Right lung (tissue), 10 donors: ENCODE results near the gene TRIM32. TPM values are rescaled to one million over a fixed set of nuclear protein-coding genes. Genes with fewer than 3 reads are reported as not detected.

Experiments
- DNase-seq, 2 donors: peaks; one replicate each; pipeline ENCODE4 v3.0.0-alpha.2; 2013
- long read RNA-seq, 8 donors: transcript quantifications; one replicate each; lab custom pipeline, GENCODE V29; 2026
- polyA plus RNA-seq, 5 donors: library from polyadenylated mRNA; unstranded; fragments of 120-200 nt; gene quantifications; one replicate each; pipeline versions ENCODE4 v1.2.1 to v1.2.3, GENCODE V29; 2013; ENCODE audit warnings: inconsistent platforms in 1 of 5, low replicate concordance in 1 of 5; ENCODE audit not compliant: insufficient read length in 5 of 5, insufficient read depth in 1 of 5

TRIM32 gene, protein sequence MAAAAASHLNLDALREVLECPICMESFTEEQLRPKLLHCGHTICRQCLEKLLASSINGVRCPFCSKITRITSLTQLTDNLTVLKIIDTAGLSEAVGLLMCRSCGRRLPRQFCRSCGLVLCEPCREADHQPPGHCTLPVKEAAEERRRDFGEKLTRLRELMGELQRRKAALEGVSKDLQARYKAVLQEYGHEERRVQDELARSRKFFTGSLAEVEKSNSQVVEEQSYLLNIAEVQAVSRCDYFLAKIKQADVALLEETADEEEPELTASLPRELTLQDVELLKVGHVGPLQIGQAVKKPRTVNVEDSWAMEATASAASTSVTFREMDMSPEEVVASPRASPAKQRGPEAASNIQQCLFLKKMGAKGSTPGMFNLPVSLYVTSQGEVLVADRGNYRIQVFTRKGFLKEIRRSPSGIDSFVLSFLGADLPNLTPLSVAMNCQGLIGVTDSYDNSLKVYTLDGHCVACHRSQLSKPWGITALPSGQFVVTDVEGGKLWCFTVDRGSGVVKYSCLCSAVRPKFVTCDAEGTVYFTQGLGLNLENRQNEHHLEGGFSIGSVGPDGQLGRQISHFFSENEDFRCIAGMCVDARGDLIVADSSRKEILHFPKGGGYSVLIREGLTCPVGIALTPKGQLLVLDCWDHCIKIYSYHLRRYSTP
- polyA plus RNA-seq = 10 to 100 TPM; 18.8 to 24.8 (median 22.0) TPM
- long read RNA-seq, donor 1, transcript TRIM32-201 (2 exons, 3,688 nt) = major isoform, 9 of 13 reads
- long read RNA-seq, donor 1, partial matches to known transcripts = 0 of 13 reads
- long read RNA-seq, donor 1, other reads (novel, unspliced or antisense) = 0 of 13 reads
- long read RNA-seq, donor 2, transcript TRIM32-203 (2 exons, 3,717 nt) = major isoform, 8 of 11 reads
- long read RNA-seq, donor 2, partial matches to known transcripts = 0 of 11 reads
- long read RNA-seq, donor 2, other reads (novel, unspliced or antisense) = 0 of 11 reads
- long read RNA-seq, donor 3, transcript TRIM32-201 (2 exons, 3,688 nt) = major isoform, 5 of 7 reads
- long read RNA-seq, donor 3, partial matches to known transcripts = 0 of 7 reads
- long read RNA-seq, donor 3, other reads (novel, unspliced or antisense) = 0 of 7 reads
- long read RNA-seq, donor 4, partial matches to known transcripts = 0 of 5 reads
- long read RNA-seq, donor 4, other reads (novel, unspliced or antisense) = 0 of 5 reads
- long read RNA-seq, donor 5, transcript TRIM32-201 (2 exons, 3,688 nt) = major isoform, 9 of 15 reads
- long read RNA-seq, donor 5, transcript TRIM32-203 (2 exons, 3,717 nt) = minor isoform, 6 of 15 reads
- long read RNA-seq, donor 5, partial matches to known transcripts = 0 of 15 reads
- long read RNA-seq, donor 5, other reads (novel, unspliced or antisense) = 0 of 15 reads
- long read RNA-seq, donor 6, transcript TRIM32-203 (2 exons, 3,717 nt) = major isoform, 7 of 9 reads
- long read RNA-seq, donor 6, partial matches to known transcripts = 0 of 9 reads
- long read RNA-seq, donor 6, other reads (novel, unspliced or antisense) = 0 of 9 reads
- long read RNA-seq, donor 7, transcript TRIM32-201 (2 exons, 3,688 nt) = major isoform, 5 of 9 reads
- long read RNA-seq, donor 7, partial matches to known transcripts = 0 of 9 reads
- long read RNA-seq, donor 7, other reads (novel, unspliced or antisense) = 0 of 9 reads
- long read RNA-seq, donor 8, partial matches to known transcripts = 0 of 3 reads
- long read RNA-seq, donor 8, other reads (novel, unspliced or antisense) = 0 of 3 reads

DNA sequence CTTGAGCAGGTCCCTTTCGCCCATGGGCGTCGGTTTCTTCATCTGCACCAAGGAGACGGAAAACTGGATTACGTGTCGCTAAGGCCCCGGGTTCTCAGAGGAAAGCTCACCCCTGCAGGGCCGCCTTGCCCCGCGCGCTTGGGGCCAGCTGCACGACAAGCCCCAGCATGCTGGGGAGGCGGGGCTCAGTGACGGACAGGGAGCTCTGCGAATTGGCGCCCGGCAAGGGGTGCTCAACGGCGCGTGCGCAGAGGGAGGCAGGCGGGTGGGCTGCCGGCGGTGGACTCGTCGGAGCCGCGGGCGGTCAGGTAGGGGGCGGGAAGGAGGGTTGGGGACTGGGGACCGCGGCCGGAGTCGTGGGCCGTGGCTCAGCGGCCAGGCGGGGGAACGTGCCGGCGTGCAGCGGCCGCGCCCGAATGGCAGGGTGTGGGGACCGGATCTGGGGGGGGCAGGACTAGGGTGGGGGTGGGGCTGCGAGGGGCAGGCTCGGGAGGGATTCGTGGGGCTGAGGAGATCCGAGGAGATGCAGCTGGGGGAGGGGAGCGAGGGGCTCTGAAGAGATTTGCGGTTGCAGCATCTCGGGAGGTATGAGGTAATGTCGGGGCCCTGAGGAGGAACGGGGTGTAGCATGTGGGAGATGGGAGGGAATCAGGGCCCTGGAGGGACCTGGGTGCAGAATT lies at the start of gene TRIM32:
Gene TRIM32 (plus strand): TSS at position 232 of the 680 bp plus-strand sequence. CDS start 10,438 bp downstream, outside the sequence.
- DNase-seq = peak; percentile 89 to 91

GRCh38 chr9:116639251-116639741 lies 47.8 kb upstream of the TRIM32 start:
- DNase-seq = no peak

DNA sequence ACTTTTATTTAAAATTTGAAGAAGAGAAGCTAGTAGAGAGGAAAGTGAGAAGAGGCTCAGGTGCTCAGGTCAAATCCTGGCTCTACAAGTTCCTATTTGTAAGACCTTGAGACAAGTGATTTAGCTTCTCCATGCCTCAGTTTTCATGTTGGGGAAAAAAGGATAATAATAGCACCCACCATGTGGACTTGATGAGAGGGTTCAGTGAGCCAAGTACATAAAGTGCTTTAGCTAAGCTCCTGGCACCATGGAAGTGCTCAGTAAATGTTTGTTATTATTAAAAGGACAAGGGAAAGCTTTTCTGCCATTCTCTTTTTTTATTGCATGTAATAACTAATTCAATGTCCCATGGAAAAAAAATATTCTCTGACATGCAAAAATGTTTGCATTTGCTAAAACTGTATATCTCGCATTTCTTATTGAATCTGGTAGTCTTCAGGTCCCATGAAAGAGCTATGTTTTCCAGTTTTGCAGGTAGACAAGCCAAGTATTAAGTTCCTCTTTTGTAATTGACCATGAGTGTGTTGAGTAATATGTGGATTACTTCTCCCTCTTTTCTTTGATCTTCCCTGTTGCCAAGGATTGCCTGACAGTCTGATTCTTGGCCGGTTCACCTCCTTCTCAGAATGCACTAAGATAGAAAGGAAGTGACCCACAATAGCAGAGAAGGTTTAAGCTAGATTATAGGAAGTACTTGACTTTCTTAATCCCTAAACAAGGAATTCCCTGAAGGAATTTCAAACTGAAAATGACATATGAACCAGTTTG lies 45.6 kb upstream of the TRIM32 start:
- no peak for DNase-seq

DNA sequence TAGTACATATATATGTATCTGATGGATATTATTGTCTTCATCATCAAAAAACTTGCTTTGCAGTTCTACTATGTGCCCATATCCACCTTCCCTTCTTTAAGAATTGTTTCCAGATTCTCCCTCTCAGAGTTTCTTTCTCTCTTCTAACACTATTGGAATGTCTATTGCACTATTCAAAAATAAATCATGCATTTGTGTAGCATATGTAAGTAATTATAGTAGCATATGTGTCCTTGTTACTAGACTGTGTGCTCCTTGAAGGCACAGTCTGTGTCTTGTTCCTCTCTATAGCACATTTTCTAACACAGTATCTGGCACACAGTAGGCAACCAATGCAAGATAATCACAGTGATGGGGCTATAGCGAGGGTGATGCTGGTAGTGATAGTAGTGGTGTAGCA lies 43.4 kb upstream of the TRIM32 start:
- no peak for DNase-seq

- DNase-seq = no peak
These were observed 42.9 kb upstream of the TRIM32 start for GRCh38 chr9:116644091-116644688.

DNA sequence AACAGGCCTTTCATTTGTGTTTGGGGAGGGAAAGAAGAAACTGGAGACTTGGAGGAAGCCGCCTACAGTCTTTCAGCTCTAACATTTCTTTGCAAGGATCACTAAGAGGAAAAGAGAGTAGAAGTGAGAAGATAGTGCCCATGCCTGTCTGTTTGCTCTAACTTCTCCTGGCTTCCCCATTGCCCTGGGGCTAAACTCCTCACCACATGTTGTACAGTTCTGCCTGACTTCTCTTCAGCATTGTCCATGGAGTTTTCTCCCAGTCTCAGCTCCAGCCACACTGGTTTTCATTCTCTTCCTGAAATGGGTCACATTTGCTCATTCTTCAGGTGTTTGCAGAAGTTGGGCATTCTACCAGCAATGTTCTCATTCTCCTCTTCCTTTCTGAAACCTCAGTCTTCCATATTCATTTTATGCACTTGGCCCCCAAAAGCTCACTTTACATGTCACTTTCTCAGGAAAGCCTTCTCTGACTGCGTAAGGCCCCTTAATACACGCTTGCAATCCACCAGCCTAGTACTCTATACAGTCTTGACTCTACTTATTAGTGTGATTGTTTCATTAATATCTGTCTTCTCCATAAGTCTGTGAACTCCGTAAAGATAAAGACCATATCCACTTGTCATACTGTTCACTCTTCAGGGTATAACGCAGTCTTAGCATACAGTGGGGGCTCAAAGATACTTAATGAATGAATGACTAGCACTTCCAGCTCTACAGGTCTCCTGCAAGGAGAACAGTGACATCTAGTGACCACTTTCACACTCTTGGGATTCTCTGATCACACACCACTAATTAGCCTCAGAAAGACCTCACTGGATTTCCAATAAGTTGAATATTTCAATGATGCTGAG lies 40.2 kb upstream of the TRIM32 start:
- DNase-seq = peak in 1 of 2 donors; percentile 36

DNA sequence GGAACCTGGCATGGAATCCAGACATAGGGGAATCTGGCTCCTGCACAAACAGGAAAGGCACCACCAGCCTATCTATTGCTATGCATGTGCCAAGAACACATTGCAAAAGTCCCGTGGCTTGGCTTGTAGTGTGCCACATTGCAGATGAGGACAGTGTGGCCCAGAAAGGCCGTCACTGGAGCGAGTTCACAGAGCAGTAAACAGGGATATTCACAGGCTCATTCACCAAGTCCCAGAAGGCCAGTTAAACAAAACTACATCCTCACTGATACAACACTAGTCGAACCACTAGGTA lies 39.6 kb upstream of the TRIM32 start:
- DNase-seq = no peak

DNA sequence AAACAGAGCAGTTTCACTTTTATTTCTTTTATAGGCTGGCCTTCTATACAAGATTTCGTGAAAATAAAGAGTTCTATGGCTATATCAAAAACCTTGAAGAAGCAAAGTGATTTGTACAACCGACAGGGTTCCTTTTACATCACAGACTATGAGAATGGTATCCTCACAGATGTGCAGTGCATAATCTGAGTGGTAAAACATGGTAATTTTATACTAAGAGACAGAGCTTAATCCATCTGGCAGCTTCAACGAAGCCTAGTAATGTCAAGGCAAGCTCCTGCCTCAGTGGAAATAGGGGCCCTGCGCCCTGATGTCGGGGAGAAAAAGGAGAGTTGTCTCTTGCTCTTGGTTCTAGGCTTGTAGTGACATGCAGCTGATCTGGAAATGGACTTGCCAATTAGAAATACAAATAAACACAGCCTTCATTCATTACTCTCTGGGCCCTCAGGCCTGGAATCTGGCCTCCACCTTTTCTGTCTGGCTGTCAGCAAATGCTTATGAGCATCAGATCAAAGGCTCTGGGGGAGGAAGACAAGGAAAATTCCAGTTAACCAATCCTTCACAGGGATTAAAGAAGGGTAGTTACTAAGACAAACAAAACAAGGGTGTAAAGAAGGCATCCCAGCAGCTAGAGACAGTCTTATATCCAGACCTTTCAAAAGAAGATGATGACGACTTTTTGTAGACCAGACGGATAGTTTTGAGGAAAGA lies 33.6 kb upstream of the TRIM32 start:
- no peak for DNase-seq

GRCh38 chr9:116654059-116654355 lies 33.1 kb upstream of the TRIM32 start:
- DNase-seq = no peak

GRCh38 chr9:116656501-116656971 lies 30.6 kb upstream of the TRIM32 start:
- DNase-seq = no peak

DNA sequence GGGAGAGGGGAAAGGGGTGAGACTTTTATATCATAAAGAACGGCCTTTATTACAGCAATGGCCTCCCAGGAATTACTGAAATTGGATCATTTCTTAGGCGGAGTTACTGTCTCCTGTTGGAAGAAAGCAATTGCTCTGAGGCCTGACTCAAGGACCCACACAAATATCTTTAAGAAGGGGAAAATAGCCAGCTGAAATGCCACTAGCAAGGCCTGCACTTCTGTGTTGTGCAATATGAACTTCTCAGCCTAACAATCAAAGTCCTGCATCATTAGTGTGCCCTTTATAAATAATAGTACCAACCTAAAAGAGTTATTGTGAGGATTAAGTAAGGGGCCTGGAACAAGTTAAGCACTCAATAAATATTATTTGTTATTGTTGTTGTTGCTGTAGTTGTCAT lies 30.1 kb upstream of the TRIM32 start:
- DNase-seq = no peak

DNA sequence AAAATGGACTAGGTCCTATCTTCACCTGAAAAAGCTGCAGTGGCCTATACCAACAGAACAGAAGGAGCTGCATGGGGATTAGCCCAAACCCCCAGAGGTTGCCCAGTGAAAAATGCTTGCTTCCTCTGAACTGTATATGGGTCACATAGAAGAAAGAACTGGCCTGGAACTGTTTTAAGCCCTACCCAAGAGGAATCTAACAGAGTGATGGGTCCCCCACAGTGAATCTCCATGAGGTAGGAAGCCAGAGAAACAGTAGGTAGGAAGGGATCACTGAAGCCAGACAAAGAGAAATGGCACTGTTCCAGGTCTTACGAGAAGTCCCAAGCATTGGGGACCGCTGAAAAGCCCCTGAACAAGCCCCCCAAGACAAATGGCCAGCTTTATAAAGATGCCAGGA lies 28.8 kb upstream of the TRIM32 start:
- no peak for DNase-seq

DNA sequence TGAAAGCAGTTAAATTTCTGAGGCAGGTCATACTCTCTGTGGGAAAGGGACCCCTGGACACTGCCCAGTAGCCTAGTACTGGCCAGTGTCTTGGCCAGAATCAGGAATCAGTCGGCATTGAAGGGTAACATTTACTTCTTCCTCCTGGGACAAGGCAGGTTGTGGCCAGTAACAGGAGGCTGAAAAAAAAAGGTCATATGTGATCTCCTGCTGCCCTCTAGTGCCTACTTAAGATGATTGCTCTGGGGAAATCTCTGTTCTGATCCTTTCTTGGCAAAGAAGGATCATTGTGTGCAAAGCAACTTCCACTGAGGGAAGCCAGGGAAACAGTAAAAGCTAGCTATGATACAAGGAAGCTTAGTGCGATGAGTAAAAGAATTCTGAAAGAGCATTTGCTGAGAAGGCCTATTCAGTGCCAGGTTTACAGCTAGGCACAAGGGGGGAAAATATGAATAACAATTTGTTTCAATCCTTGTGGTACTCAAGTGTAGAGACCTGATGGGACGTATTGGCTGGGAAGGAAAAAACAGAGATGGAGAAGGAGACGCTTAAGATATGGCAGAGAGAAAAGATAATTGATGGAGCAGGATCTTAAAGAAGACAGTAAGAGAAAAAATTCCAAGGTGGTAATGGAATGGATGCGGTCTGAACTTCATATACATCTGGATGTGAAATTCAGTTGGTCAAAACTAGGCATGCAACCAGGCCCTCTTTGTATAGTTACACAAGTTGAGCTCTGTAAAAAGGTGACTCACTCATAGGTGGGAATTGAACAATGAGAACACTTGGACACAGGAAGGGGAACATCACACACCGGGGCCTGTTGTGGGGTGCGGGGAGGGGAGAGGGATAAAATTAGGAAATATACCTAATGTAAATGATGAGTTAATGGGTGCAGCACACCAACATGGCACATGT lies 25.8 kb upstream of the TRIM32 start:
- DNase-seq = peak; percentile 57 to 73

- peak; percentile 33 to 52 for DNase-seq
These were observed 24.3 kb upstream of the TRIM32 start for GRCh38 chr9:116662646-116663310.

GRCh38 chr9:116663581-116663980 lies 23.5 kb upstream of the TRIM32 start:
- DNase-seq = no peak
